ENCODE data around the gene HDAC9.

The HDAC9 gene

GRCh38 chr7:18655912-18656311 is 160.4 kb downstream of the HDAC9 start:
- no peak overlapping the region for H3K27ac ChIP-seq (ENCODE audit: low read depth, low read length, severe bottlenecking)

GRCh38 chr7:18656362-18656761 is 160.8 kb downstream of the HDAC9 start:
- Histone ChIP-seq H3K36me3 (ENCODE audit: control insufficient read depth, insufficient read depth, low read length) (no peaks in the 10 kb centered on the region), H3K9me3 (ENCODE audit: control insufficient read depth, low read length) (no peaks in the 10 kb centered on the region), H3K27ac (ENCODE audit: low read depth, low read length, severe bottlenecking) (no peak overlapping the region), H3K4me1 (ENCODE audit: control insufficient read depth, insufficient read depth, low read length, poor library complexity, severe bottlenecking) (no peaks in the 10 kb centered on the region), H3K4me3 (ENCODE audit: extremely low read depth, insufficient read depth, low read length, poor library complexity, severe bottlenecking) (no peak overlapping the region)

More at GRCh38 chr7:18655912-18656311, 160.4 kb downstream of the HDAC9 start:
- no CpG with 5 or more reads among the region's 1 CpG for WGBS, 2 experiments (ENCODE audit: insufficient coverage in 2 of 2)
- no peak overlapping the region for H3K4me3 ChIP-seq (ENCODE audit: extremely low read depth, insufficient read depth, low read length, poor library complexity, severe bottlenecking)
- no peaks in the 10 kb centered on the region for H3K36me3 ChIP-seq (ENCODE audit: control insufficient read depth, insufficient read depth, low read length)
- H3K9me3 ChIP-seq (ENCODE audit: control insufficient read depth, low read length): no peaks in the 10 kb centered on the region
- no peaks in the 10 kb centered on the region for H3K4me1 ChIP-seq (ENCODE audit: control insufficient read depth, insufficient read depth, low read length, poor library complexity, severe bottlenecking)

GRCh38 chr7:18659746-18660145 is 164.2 kb downstream of the HDAC9 start:
- no peak overlapping the region for H3K27ac ChIP-seq (ENCODE audit: low read depth, low read length, severe bottlenecking)
- no peaks in the 10 kb centered on the region for H3K4me1 ChIP-seq (ENCODE audit: control insufficient read depth, insufficient read depth, low read length, poor library complexity, severe bottlenecking)
- no peak overlapping the region for H3K4me3 ChIP-seq (ENCODE audit: extremely low read depth, insufficient read depth, low read length, poor library complexity, severe bottlenecking)
- no peaks in the 10 kb centered on the region for H3K9me3 ChIP-seq (ENCODE audit: control insufficient read depth, low read length)
- no peaks in the 10 kb centered on the region for H3K36me3 ChIP-seq (ENCODE audit: control insufficient read depth, insufficient read depth, low read length)
- 93 to 100% methylated on average over 3 to 4 of the region's 5 CpGs for WGBS, 2 experiments (ENCODE audit: insufficient coverage in 2 of 2)

GRCh38 chr7:18663321-18663720 is 167.8 kb downstream of the HDAC9 start:
- H3K36me3 ChIP-seq (ENCODE audit: control insufficient read depth, insufficient read depth, low read length): no peaks in the 10 kb centered on the region
- H3K4me3 ChIP-seq (ENCODE audit: extremely low read depth, insufficient read depth, low read length, poor library complexity, severe bottlenecking): no peak overlapping the region
- H3K27ac ChIP-seq (ENCODE audit: low read depth, low read length, severe bottlenecking): no peak overlapping the region
- peaks cover 8% of the 10 kb centered on the region for H3K4me1 ChIP-seq (ENCODE audit: control insufficient read depth, insufficient read depth, low read length, poor library complexity, severe bottlenecking)
- H3K9me3 ChIP-seq (ENCODE audit: control insufficient read depth, low read length): no peaks in the 10 kb centered on the region
- WGBS, 2 experiments (ENCODE audit: insufficient coverage in 2 of 2): 93% methylated on average over 5 to 7 of the region's 7 CpGs

- no peaks in the 10 kb centered on the region for H3K36me3 ChIP-seq (ENCODE audit: control insufficient read depth, insufficient read depth, low read length)
- H3K9me3 ChIP-seq (ENCODE audit: control insufficient read depth, low read length): no peaks in the 10 kb centered on the region
- H3K27ac ChIP-seq (ENCODE audit: low read depth, low read length, severe bottlenecking): no peak overlapping the region
- WGBS, 2 experiments (ENCODE audit: insufficient coverage in 2 of 2): 2 to 6% methylated on average over 3 of the region's 4 CpGs
- no peak overlapping the region for H3K4me3 ChIP-seq (ENCODE audit: extremely low read depth, insufficient read depth, low read length, poor library complexity, severe bottlenecking)
- H3K4me1 ChIP-seq (ENCODE audit: control insufficient read depth, insufficient read depth, low read length, poor library complexity, severe bottlenecking): peaks cover 8% of the 10 kb centered on the region
These were observed 170.7 kb downstream of the HDAC9 start for GRCh38 chr7:18666107-18666728.

- no peaks in the 10 kb centered on the region for H3K36me3 ChIP-seq (ENCODE audit: control insufficient read depth, insufficient read depth, low read length)
- no peak overlapping the region for H3K4me3 ChIP-seq (ENCODE audit: extremely low read depth, insufficient read depth, low read length, poor library complexity, severe bottlenecking)
- no CpG with 5 or more reads among the region's 1 CpG for WGBS, 2 experiments (ENCODE audit: insufficient coverage in 2 of 2)
- H3K9me3 ChIP-seq (ENCODE audit: control insufficient read depth, low read length): no peaks in the 10 kb centered on the region
- peaks cover 8% of the 10 kb centered on the region for H3K4me1 ChIP-seq (ENCODE audit: control insufficient read depth, insufficient read depth, low read length, poor library complexity, severe bottlenecking)
- H3K27ac ChIP-seq (ENCODE audit: low read depth, low read length, severe bottlenecking): peak overlapping the region; percentile 71
These were observed 171.9 kb downstream of the HDAC9 start for GRCh38 chr7:18667466-18667865.

GRCh38 chr7:18671176-18671575 is 175.6 kb downstream of the HDAC9 start:
- H3K4me1 ChIP-seq (ENCODE audit: control insufficient read depth, insufficient read depth, low read length, poor library complexity, severe bottlenecking): peaks cover 8% of the 10 kb centered on the region
- H3K27ac ChIP-seq (ENCODE audit: low read depth, low read length, severe bottlenecking): no peak overlapping the region
- H3K36me3 ChIP-seq (ENCODE audit: control insufficient read depth, insufficient read depth, low read length): no peaks in the 10 kb centered on the region
- no peak overlapping the region for H3K4me3 ChIP-seq (ENCODE audit: extremely low read depth, insufficient read depth, low read length, poor library complexity, severe bottlenecking)
- no peaks in the 10 kb centered on the region for H3K9me3 ChIP-seq (ENCODE audit: control insufficient read depth, low read length)
- WGBS, 2 experiments (ENCODE audit: insufficient coverage in 2 of 2): 93 to 100% methylated on average over 1 to 3 of the region's 5 CpGs

GRCh38 chr7:18675579-18675978 is 180.0 kb downstream of the HDAC9 start:
- Histone ChIP-seq H3K27ac (ENCODE audit: low read depth, low read length, severe bottlenecking) (no peak overlapping the region), H3K9me3 (ENCODE audit: control insufficient read depth, low read length) (no peaks in the 10 kb centered on the region), H3K36me3 (ENCODE audit: control insufficient read depth, insufficient read depth, low read length) (no peaks in the 10 kb centered on the region), H3K4me3 (ENCODE audit: extremely low read depth, insufficient read depth, low read length, poor library complexity, severe bottlenecking) (no peak overlapping the region), H3K4me1 (ENCODE audit: control insufficient read depth, insufficient read depth, low read length, poor library complexity, severe bottlenecking) (no peaks in the 10 kb centered on the region)
- 80 to 100% methylated on average over 1 of the region's 2 CpGs for WGBS, 2 experiments (ENCODE audit: insufficient coverage in 2 of 2)

GRCh38 chr7:18679261-18679660 is 183.7 kb downstream of the HDAC9 start:
- no peak overlapping the region for H3K27ac ChIP-seq (ENCODE audit: low read depth, low read length, severe bottlenecking)
- WGBS, 2 experiments (ENCODE audit: insufficient coverage in 2 of 2): no CpG with 5 or more reads among the region's 1 CpG
- no peaks in the 10 kb centered on the region for H3K9me3 ChIP-seq (ENCODE audit: control insufficient read depth, low read length)
- H3K4me3 ChIP-seq (ENCODE audit: extremely low read depth, insufficient read depth, low read length, poor library complexity, severe bottlenecking): no peak overlapping the region
- no peaks in the 10 kb centered on the region for H3K4me1 ChIP-seq (ENCODE audit: control insufficient read depth, insufficient read depth, low read length, poor library complexity, severe bottlenecking)
- no peaks in the 10 kb centered on the region for H3K36me3 ChIP-seq (ENCODE audit: control insufficient read depth, insufficient read depth, low read length)

- no peak overlapping the region for H3K4me3 ChIP-seq (ENCODE audit: extremely low read depth, insufficient read depth, low read length, poor library complexity, severe bottlenecking)
- no peaks in the 10 kb centered on the region for H3K9me3 ChIP-seq (ENCODE audit: control insufficient read depth, low read length)
- 80 to 86% methylated on average over 1 to 2 of the region's 2 CpGs for WGBS, 2 experiments (ENCODE audit: insufficient coverage in 2 of 2)
- H3K36me3 ChIP-seq (ENCODE audit: control insufficient read depth, insufficient read depth, low read length): no peaks in the 10 kb centered on the region
- no peaks in the 10 kb centered on the region for H3K4me1 ChIP-seq (ENCODE audit: control insufficient read depth, insufficient read depth, low read length, poor library complexity, severe bottlenecking)
- H3K27ac ChIP-seq (ENCODE audit: low read depth, low read length, severe bottlenecking): no peak overlapping the region
These were observed 185.0 kb downstream of the HDAC9 start for GRCh38 chr7:18680576-18680975.

GRCh38 chr7:18684916-18685315 is 189.4 kb downstream of the HDAC9 start:
- no CpG with 5 or more reads among the region's 1 CpG for WGBS, 2 experiments (ENCODE audit: insufficient coverage in 2 of 2)
- H3K4me1 ChIP-seq (ENCODE audit: control insufficient read depth, insufficient read depth, low read length, poor library complexity, severe bottlenecking): no peaks in the 10 kb centered on the region
- H3K27ac ChIP-seq (ENCODE audit: low read depth, low read length, severe bottlenecking): no peak overlapping the region
- H3K36me3 ChIP-seq (ENCODE audit: control insufficient read depth, insufficient read depth, low read length): no peaks in the 10 kb centered on the region
- no peaks in the 10 kb centered on the region for H3K9me3 ChIP-seq (ENCODE audit: control insufficient read depth, low read length)
- H3K4me3 ChIP-seq (ENCODE audit: extremely low read depth, insufficient read depth, low read length, poor library complexity, severe bottlenecking): no peak overlapping the region

All from mesodermal cell (in vitro differentiated cells).